Neutrophil (primary cell): Measurements from ENCODE around the gene DOCK4.

Experiments
- H3K27ac ChIP-seq: fragments of 200-600 bp; sonication (generic); 2 replicates; pipeline ENCODE4 v1.5.1; 2016; ENCODE audit warnings: mild to moderate bottlenecking, moderate library complexity
- H3K27me3 ChIP-seq: fragments of 200-600 bp; sonication (generic); 2 replicates; pipeline ENCODE4 v1.6.0; 2016; ENCODE audit warnings: mild to moderate bottlenecking
- H3K36me3 ChIP-seq: fragments of 200-600 bp; sonication (generic); 2 replicates; pipeline ENCODE4 v1.5.1; 2017
- H3K4me1 ChIP-seq, 2 experiments: fragments of 200-600 bp in 1 of 2; sonication (generic) in 1 of 2; 1 replicate in 1 of 2; 2 replicates in 1 of 2; pipeline versions ENCODE4 v1.5.1 to v1.6.1; 2013 to 2016; ENCODE audit warnings: low read depth in 1 of 2, low read length in 1 of 2, mild to moderate bottlenecking in 1 of 2, moderate library complexity in 1 of 2; ENCODE audit not compliant: control insufficient read depth in 1 of 2, insufficient read depth in 1 of 2
- H3K4me3 ChIP-seq, 2 experiments: fragments of 200-600 bp in 1 of 2; sonication (generic) in 1 of 2; 1 replicate in 1 of 2; 2 replicates in 1 of 2; pipeline ENCODE4 v1.5.1; 2013 to 2016; ENCODE audit warnings: low read depth in 1 of 2, low read length in 1 of 2, mild to moderate bottlenecking in 1 of 2, moderate library complexity in 1 of 2
- H3K9me3 ChIP-seq: fragments of 200-600 bp; sonication (generic); 2 replicates; pipeline ENCODE4 v1.5.1; 2016
- CTCF ChIP-seq: fragments of 200-600 bp; sonication (generic); IDR thresholded peaks from 2 replicates; pipeline ENCODE4 v1.5.1; 2016; ENCODE audit warnings: antibody characterized with exemption

Gene DOCK4

GRCh38 chr7:111855161-111855841 lies 350.9 kb downstream of the DOCK4 start:
- Histone ChIP-seq H3K4me3 (no peak overlapping the region), H3K27ac (no peak overlapping the region), H3K27me3 (no peaks in the 10 kb centered on the region), H3K4me1 (no peaks in the 10 kb centered on the region), H3K9me3 (peaks cover 4% of the 10 kb centered on the region), H3K36me3 (no peaks in the 10 kb centered on the region)
- TF ChIP-seq CTCF, result no peak

- Histone ChIP-seq H3K27ac (no peak overlapping the region), H3K4me3 (no peak overlapping the region), H3K4me1 (no peaks in the 10 kb centered on the region), H3K27me3 (no peaks in the 10 kb centered on the region), H3K9me3 (peaks cover 13% of the 10 kb centered on the region), H3K36me3 (no peaks in the 10 kb centered on the region)
- no peak for TF ChIP-seq CTCF
Observed at GRCh38 chr7:111853201-111853990, 352.8 kb downstream of the DOCK4 start.

DNA sequence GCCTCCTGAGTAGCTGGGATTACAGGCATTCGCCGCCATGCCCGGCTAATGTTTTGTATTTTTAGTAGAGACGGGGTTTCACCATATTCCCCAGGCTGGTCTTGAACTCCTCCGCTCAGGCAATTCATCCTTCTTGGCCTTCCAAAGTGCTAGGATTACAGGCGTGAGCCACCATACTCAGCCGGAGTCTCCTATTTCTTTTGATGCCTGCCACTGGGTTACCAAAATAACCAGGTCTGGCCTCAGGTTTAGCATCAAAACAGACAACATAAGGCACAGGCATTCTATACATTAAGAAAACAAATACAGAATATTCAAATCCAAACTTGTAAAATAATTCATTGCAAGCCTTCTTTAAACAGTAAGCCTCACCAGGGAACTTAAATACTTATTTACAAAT lies 354.1 kb downstream of the DOCK4 start:
- no peaks in the 10 kb centered on the region for H3K4me1 ChIP-seq
- H3K9me3 ChIP-seq, result peaks cover 13% of the 10 kb centered on the region
- H3K36me3 ChIP-seq, result no peaks in the 10 kb centered on the region
- peaks cover 7% of the 10 kb centered on the region for H3K27me3 ChIP-seq
- no peak overlapping the region for H3K4me3 ChIP-seq
- no peak overlapping the region for H3K27ac ChIP-seq
- no peak for TF ChIP-seq CTCF

- Histone ChIP-seq H3K27ac (no peak overlapping the region), H3K9me3 (peaks cover 13% of the 10 kb centered on the region), H3K4me3 (no peak overlapping the region), H3K27me3 (peaks cover 56% of the 10 kb centered on the region), H3K4me1 (peaks cover 8% of the 10 kb centered on the region in 2 experiments), H3K36me3 (no peaks in the 10 kb centered on the region)
- no peak for TF ChIP-seq CTCF
Observed at GRCh38 chr7:111846898-111847297, 359.3 kb downstream of the DOCK4 start.

GRCh38 chr7:111845853-111846252 lies 360.3 kb downstream of the DOCK4 start:
- no peak overlapping the region for H3K27ac ChIP-seq
- TF ChIP-seq CTCF, result no peak
- H3K27me3 ChIP-seq, result peaks cover 59% of the 10 kb centered on the region
- H3K4me1 ChIP-seq, result peaks cover 16% of the 10 kb centered on the region in 2 experiments
- no peak overlapping the region for H3K4me3 ChIP-seq
- H3K9me3 ChIP-seq, result peaks cover 13% of the 10 kb centered on the region
- H3K36me3 ChIP-seq, result no peaks in the 10 kb centered on the region
